ENCODE data around the gene DUOXA1.

DUOXA1 gene

DNA sequence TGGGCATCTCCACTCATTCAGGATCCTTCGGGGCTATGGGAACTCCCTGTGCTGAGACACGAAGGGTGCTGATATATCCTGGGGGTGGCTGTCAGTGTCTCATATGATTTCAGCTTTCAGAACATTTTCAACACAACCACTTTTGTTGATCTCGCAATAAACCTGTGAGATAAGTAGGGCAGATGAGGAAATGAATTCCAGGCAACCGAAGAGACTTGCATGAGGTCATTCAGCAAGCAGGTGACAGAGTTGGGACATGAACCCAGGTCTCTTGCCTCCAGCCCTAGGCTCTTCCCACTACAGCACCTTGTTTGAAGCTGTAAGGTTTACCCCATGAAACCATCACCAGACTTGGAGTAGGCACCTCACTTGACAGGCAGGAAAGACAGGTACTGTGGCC lies 16.7 kb upstream of the DUOXA1 start:
- DNase-seq (ENCODE audit: low read depth), result no peak
- TF ChIP-seq, protein P1, sequence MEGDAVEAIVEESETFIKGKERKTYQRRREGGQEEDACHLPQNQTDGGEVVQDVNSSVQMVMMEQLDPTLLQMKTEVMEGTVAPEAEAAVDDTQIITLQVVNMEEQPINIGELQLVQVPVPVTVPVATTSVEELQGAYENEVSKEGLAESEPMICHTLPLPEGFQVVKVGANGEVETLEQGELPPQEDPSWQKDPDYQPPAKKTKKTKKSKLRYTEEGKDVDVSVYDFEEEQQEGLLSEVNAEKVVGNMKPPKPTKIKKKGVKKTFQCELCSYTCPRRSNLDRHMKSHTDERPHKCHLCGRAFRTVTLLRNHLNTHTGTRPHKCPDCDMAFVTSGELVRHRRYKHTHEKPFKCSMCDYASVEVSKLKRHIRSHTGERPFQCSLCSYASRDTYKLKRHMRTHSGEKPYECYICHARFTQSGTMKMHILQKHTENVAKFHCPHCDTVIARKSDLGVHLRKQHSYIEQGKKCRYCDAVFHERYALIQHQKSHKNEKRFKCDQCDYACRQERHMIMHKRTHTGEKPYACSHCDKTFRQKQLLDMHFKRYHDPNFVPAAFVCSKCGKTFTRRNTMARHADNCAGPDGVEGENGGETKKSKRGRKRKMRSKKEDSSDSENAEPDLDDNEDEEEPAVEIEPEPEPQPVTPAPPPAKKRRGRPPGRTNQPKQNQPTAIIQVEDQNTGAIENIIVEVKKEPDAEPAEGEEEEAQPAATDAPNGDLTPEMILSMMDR (IDR thresholded peaks at IDR 0.05; ENCODE audit: low read depth, low read length, missing control alignments), result no peak
- no peak overlapping the region for H3K4me3 ChIP-seq (ENCODE audit: low read depth, low read length)

DNA sequence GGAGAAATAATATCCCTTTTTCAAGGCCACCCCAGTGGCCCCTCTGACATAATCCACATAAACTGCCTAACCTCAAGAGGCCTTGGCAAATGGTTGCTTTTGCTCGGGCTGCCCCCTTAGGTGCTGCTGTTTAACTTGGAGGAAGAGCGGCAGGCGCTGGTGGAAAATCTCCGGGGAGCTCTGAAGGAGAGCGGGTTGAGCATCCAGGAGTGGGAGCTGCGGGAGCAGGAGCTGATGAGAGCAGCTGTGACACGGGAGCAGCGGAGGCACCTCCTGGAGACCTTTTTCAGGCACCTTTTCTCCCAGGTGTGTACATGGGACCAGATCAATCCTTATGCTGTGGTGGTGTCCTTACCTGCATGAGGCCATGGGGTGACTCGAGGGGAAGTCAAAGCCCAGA lies 15.1 kb upstream of the DUOXA1 start:
- no peak overlapping the region for H3K4me3 ChIP-seq (ENCODE audit: low read depth, low read length)
- TF ChIP-seq, protein P1 (IDR thresholded peaks at IDR 0.05; ENCODE audit: low read depth, low read length, missing control alignments), result no peak
- no peak for DNase-seq (ENCODE audit: low read depth)

DNA sequence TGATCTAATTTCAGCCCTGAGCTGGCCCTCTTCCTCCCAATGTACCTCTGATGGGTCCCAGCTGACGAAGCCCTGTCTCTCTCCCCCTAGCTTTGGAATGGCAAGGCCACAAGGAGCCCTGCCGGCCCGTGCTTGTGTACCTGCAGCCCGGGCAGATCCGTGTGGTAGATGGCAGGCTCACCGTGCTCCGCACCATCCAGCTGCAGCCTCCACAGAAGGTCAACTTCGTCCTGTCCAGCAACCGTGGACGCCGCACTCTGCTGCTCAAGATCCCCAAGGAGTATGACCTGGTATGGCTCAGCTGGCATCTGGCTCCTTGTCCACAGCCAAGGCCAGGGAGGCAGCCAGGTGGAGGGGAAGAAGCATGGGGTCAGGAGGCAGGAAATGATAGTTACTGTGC lies 14.3 kb upstream of the DUOXA1 start:
- TF ChIP-seq, protein P1 (IDR thresholded peaks at IDR 0.05; ENCODE audit: low read depth, low read length, missing control alignments), result no peak
- no peak for DNase-seq (ENCODE audit: low read depth)
- no peak overlapping the region for H3K4me3 ChIP-seq (ENCODE audit: low read depth, low read length)

DNA sequence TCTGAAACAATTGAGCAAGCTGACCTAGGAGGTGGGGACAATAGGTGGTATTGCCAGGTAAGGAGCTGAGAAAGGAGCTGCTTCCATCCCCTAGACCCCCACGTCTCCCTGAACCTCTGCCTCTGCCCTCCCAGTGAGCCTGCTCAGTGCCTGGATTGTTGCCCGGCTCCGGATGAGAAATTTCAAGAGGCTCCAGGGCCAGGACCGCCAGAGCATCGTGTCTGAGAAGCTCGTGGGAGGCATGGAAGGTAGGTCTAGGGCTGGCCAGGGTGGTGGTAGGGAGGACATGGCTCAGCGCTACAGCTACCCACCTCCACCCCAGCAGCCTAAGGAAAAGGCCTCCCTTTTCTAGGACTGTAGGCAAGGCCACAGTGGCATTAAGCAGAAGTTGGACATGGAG lies 13.4 kb upstream of the DUOXA1 start:
- H3K4me3 ChIP-seq (ENCODE audit: low read depth, low read length), result no peak overlapping the region
- DNase-seq (ENCODE audit: low read depth), result no peak
- TF ChIP-seq, protein P1 (IDR thresholded peaks at IDR 0.05; ENCODE audit: low read depth, low read length, missing control alignments), result no peak

DNA sequence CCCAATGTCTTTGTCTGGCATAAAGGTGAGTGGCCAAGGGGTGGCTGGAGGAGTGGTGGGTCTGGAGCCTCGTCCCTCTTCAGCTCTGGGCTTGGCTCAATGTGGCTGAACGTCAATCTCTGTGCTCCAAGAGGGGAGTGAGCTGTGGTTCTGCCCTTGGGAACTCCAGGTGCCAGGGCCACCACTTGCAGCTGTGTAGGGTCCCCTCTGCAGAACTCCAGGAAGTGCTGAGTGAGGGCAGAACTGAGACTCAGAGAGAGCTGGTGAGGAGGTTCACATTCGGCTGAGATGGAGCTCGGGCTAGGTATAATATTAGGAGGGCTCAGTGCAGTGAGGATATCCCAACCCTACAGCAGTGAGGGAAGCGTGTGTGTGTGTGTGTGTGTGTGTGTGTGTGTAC lies 11.7 kb upstream of the DUOXA1 start:
- DNase-seq (ENCODE audit: low read depth), result no peak
- no peak overlapping the region for H3K4me3 ChIP-seq (ENCODE audit: low read depth, low read length)
- TF ChIP-seq, protein P1 (IDR thresholded peaks at IDR 0.05; ENCODE audit: low read depth, low read length, missing control alignments), result no peak

DNA sequence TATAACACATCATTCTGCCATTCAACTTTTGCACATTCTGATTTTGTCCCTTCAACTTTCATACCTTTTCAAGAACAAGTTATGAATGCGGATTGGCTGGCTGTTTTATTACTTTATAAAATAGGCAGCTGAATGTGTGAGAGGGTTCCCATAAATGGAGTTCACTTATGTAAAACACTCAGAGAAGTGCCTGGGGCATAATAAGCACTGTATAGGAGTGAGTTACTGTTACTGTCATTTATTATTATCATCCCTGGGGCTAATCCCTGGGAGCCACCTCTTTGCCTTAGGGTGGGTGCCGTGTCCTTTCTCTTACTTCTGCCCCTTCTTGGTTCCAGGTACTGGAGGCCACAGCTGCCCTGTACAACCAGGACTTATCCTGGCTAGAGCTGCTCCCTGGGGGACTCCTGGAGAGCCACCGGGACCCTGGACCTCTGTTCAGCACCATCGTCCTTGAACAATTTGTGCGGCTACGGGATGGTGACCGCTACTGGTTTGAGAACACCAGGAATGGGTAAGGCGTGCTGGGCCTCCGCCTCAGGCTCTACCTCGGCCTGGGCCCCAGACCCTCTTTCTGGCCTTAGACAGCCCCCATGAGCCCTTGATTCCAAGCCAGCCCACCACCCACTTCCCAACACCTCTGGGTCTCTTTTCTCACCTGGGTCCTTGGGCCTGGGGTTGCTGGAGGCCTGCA lies 11.0 kb upstream of the DUOXA1 start:
- TF ChIP-seq, protein P1 (IDR thresholded peaks at IDR 0.05; ENCODE audit: low read depth, low read length, missing control alignments), result no peak
- no peak overlapping the region for H3K4me3 ChIP-seq (ENCODE audit: low read depth, low read length)
- no peak for DNase-seq (ENCODE audit: low read depth)

DNA sequence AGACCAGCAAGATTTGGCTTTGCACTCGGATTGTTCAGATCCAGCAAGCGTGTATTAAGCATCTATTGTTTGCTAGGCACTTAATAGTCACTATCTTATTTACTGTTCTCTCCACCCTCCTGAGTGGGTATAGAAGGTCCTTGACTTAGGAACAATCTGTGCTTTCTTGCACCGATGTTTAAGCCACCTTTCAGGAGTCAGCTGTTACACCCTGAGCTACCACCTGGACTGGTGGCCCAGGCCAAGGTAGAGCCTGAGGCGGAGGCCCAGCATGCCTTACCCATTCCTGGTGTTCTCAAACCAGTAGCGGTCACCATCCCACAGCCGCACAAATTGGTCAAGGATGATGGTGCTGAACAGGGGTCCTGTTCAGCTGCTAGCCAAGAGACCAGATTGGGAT lies 10.1 kb upstream of the DUOXA1 start:
- no peak overlapping the region for H3K4me3 ChIP-seq (ENCODE audit: low read depth, low read length)
- no peak for DNase-seq (ENCODE audit: low read depth)
- TF ChIP-seq, protein P1 (IDR thresholded peaks at IDR 0.05; ENCODE audit: low read depth, low read length, missing control alignments), result no peak
